ENCODE results near the gene DPH7.
"Not testable (repeated sequence)": the region's sequence is repeated elsewhere in the genome, so short reads cannot be mapped to it uniquely, and the experiment has no call there.

The DPH7 gene

DNA sequence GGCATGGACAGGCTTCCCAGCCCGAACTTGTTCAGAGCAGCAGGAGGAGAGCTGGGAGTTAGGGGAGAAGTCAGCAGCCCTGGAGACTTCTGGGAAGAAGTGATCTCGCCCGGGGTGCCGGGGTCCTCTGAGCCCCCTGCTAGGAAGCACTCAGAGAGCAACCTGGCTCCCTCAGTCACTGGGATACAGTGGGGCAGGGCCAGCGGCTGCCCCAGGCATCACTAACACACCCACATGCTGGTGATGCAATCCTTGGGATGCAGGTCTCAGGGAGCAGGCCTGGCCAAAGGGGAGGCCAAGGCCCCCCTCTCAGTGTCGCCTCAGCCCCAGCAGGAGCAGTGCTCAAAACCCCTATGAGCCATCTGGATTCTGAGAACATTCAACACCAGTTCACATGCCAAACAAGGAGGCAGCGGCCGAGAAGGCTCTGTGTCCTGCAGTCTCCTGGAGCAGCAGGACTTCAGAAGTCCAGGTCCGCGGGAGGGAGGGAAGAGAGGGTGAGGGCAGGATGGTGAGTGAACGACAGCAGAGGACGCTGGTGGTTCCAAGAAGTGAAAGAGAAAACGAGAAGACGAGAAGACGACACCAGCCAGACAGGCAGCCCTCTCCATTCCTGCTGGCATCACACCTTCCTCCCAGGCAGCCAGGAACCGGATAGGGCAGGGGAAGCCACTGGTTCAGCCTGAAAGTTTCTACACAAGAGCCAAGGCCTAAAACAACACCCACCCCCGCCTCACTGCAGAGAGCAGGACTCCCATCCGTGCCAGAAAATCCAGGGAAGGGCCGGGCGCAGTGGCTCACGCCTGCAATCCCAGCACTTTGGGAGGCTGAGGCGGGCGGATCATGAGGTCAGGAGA is 30.8 kb downstream of the DPH7 start:
- no peak for DNase-seq (ENCODE audit: low read depth in 2 of 2)

- no peak for DNase-seq (ENCODE audit: low read depth in 2 of 2)
These were observed 33.6 kb downstream of the DPH7 start for GRCh38 chr9:137545123-137545522.

DNA sequence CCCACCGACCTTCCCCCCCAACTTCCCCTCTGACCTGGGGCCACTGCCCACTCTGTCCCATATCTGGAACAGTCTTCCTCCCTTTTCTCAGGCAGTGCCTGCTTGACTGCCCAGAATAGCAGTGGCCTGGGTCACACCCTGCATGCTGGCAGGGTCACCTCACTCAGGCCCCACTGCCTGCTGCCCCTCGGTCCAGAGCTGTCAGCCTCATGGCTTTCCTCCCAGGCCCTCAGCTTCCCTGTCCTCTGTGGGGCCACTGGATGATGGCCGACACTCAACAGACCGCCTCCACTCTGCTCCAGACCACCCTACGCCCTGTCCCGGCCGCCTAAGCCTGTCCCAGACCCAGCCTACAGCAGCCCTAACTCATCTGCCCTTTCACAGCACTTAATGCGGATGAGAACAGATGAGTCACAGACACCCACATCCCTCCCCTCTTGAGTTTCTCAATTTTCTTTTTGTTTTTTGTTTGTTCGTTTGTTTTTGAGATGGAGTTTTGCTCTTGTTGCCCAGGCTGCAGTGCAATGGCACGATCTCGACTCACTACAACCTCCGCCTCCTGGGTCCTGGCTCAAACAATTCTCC is 34.5 kb downstream of the DPH7 start:
- DNase-seq (ENCODE audit: low read depth in 2 of 2), result no peak

DNA sequence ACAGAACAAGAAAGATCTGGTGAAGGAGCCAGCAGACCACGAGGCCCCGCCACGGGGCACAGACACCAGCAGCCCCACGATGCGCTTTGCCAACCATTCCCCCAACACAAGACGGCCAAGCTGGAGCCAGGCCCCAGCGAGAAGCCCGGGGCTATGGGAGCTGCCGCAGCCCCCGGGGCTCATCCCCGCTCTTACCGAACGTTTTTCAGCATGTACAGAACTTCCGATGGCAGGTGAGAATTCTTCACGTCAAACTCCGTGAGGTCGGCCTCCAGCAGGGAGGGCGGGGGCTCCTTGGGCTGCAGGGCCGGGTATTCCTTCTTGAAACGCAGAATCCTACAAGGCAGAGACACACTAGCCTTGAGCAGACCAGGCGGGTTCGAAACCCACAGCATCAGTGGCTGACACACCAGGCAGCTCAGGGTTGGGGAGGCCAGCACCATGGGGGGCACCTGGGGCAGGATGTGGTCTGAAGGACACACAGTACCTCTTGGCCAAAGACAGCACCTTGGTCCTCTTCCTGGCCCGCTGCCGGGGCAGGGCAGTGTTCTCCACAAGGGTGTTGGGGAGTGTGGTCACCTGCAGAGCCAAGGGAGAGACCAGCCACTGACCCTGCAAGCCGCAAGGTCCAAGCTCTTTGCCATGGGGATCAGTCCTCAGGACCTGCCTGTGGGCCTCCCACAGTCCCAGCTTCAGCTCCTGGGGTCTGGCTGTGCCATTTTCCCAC is 35.3 kb downstream of the DPH7 start:
- DNase-seq (ENCODE audit: low read depth in 2 of 2), result no peak

GRCh38 chr9:137542486-137542885 is 36.2 kb downstream of the DPH7 start:
- DNase-seq (ENCODE audit: low read depth in 2 of 2), result no peak

DNA sequence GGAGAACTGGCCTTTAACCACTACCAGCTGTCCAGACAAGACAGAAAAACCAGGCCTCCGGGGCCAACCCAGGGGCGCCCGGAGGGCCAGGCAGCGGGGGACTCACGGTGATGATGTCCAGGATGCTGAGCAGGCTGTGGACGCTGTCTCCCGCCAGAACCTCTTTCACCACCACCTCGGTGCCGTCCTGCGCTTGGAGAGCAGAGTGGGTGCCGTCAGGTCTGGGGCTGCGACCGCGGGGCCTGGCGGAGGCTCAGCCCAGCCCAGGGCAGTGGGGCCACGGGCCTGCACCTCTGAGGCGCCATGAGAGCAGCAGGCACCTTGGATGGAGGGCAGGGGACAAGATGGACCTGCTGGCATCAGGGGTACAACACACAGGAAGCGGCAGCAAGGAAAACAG is 38.2 kb downstream of the DPH7 start:
- no peak for DNase-seq (ENCODE audit: low read depth in 2 of 2)

DNA sequence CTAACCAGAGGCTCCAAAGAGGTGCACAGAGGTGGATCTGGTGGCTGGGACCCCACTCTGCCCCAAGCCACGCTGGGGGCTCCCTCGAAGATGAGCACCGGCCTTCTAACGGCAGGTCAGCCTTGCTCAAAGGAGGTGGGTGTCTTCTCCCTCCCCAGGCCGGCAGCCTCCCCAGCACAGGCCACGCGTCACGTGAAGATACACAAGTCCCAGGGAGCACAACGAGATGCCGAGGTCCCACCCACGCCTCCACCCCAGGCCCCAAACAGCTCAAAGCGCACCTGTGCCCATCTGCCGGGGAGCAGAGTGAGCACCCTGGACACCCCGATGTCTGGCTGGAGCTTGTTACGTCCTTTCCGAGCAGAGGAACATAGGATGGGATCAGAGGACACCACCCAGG is 40.7 kb downstream of the DPH7 start:
- DNase-seq (ENCODE audit: low read depth in 2 of 2), result no peak

DNA sequence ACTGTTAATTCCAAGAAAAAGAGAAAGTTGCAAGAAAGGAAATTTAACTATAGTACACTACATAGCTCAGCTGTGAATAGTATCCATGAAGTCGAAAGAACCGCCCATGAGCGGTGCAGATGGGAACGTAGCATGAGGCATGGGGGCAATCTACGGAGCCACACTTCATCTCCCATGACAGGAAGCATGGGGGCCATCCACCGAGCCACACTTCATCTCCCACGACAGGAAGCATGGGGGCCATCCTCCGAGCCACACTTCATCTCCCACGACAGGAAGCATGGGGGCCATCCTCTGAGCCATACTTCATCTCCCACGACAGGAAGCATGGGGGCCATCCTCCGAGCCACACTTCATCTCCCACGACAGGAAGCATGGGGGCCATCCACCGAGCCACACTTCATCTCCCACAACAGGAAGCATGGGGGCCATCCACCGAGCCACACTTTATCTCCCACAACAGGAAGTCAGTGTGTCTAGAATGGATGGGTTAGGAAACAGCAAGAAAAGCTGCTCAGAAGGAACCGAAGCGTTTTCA is 42.1 kb downstream of the DPH7 start:
- DNase-seq (ENCODE audit: low read depth in 2 of 2), result not testable (repeated sequence)

- no peak for DNase-seq (ENCODE audit: low read depth in 2 of 2)
These were observed 43.7 kb downstream of the DPH7 start for GRCh38 chr9:137535120-137535428.

GRCh38 chr9:137534256-137535119 is 44.2 kb downstream of the DPH7 start:
- peak in 1 of 2 experiments; percentile 6 for DNase-seq (ENCODE audit: low read depth in 2 of 2)

- not testable (repeated sequence) for DNase-seq (ENCODE audit: low read depth in 2 of 2)
These were observed 45.7 kb downstream of the DPH7 start for GRCh38 chr9:137532891-137533468.

GRCh38 chr9:137531099-137531765 is 47.5 kb downstream of the DPH7 start:
- no peak for DNase-seq (ENCODE audit: low read depth in 2 of 2)

- DNase-seq (ENCODE audit: low read depth in 2 of 2), result no peak
These were observed 48.4 kb downstream of the DPH7 start for GRCh38 chr9:137530331-137530730.

DNA sequence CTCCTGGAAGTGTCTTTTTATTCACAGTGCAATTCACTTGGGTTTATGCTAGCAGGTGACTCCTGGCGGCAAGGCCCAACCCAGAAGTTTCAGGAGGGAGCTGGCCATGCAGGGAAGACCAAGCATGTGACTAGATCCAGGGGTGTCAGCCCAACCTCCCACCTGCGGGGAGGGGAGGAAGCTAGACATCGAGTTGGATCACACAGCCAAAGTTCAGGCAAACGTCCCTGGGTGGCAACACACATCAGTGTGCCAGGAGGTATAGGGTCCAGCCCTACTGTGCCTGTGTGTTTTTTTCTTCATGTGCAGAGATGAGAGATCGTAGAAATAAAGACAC is 53.8 kb downstream of the DPH7 start:
- no peak for DNase-seq (ENCODE audit: low read depth in 2 of 2)

DNA sequence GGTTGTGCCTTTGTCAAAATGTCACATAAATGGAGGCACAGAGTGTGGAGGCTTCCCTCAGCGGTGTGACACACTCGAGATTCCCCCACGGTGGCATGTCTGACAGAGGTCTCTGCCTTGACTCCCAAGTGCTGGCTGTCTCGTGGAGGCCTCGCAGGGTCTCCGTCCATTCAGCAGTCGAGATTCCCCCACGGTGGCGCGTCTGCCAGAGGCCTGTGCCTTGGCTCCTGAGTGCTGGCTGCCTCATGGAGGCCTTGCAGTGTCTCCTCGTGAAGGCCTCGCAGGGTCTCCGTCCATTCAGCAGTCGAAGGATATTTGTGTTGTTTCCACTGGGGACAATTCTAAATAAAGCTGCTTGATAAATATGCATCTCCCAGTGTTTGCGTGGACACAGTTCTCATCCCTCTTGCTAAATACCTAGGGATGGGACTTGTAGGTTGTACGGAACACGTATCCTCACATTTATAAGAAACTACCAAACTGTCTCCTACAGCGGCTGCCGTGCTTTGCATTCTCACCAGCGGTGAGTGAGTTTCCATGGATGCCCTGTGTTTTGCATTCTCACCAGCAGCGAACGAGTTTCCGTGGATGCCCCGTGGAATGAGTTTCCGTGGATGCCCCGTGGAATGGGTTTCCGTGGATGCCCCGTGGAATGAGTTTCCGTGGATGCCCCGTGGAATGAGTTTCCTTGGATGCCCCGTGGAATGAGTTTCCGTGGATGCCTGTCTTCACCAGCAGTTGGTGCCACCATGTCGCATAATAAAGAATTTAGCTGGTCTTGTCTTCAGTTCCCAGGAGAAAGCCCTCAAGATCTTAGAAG is 54.4 kb downstream of the DPH7 start:
- no peak for DNase-seq (ENCODE audit: low read depth in 2 of 2)

DNA sequence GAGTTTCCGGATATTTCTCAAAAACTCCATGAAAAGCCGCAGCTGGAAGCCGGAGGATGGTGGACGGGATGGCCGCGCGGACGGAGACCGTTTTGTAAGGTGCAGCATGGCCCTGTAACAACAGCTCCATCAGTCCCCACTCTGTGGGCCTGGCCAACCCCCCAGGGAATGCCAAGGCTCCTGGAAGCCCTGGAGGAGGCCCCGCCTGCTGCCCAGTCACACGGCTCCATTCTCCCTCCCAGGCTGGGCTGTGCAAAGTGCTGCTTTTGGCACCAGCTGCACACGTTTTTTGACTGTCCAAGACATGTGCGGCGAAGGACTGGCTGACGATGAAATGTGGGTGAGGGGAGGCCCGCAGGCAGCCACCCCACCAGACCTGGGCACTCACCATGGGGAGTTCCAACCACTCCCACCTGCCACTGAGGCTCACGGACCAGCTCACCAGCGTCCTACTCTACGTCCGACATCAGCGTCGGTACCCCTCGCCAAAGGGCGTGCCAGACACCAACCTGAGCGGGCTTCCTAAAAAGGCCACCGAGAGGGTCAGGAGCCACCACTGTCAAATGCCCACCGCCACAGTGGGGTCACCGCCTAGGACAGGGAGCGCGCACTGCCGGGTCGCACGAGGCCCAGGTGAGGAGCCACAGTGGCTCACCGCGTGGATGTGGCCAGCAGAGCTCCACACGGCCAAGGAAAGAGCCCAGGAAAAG is 55.8 kb downstream of the DPH7 start:
- DNase-seq (ENCODE audit: low read depth in 2 of 2), result no peak

GRCh38 chr9:137521405-137521985 is 57.2 kb downstream of the DPH7 start:
- no peak for DNase-seq (ENCODE audit: low read depth in 2 of 2)

- no peak for DNase-seq (ENCODE audit: low read depth in 2 of 2)
These were observed 57.9 kb downstream of the DPH7 start for GRCh38 chr9:137520614-137521404.

All from fibroblast of skin of left biceps (primary cell).